HepG2 (cell line): ENCODE data around the gene ZNF730. TPM values are rescaled to one million over a fixed set of nuclear protein-coding genes. Genes with fewer than 3 reads are reported as not detected.

Experiments used
- ATAC-seq: fragments of 200-7000 bp; cut with Tn5 transposase; 3 replicates; pipeline ENCODE4 v1.9.1; 2020; ENCODE audit warnings: mild to moderate bottlenecking, moderate library complexity
- BruUV-seq: library from RNA; stranded (reverse); fragments of 400-500 nt; replicated peaks from 2 replicates; lab custom pipeline; 2021; lab: Mats Ljungman, UMichigan
- CTCF ChIA-PET: fragments of 300-600 bp; formaldehyde crosslinking; extraction: SDS; loops from one replicate; lab custom pipeline; 2021; ENCODE audit warnings: low total read pairs, inconsistent platforms, low intra/inter-chr PET ratio; lab: Yijun Ruan, JAX
- POLR2A ChIA-PET: fragments of 350-600 bp; sonication (Branson Sonifier 250); formaldehyde crosslinking; loops from one replicate; lab custom pipeline; 2020; ENCODE audit warnings: antibody characterized with exemption, inconsistent platforms; lab: Yijun Ruan, JAX
- DNase-seq: peaks from one replicate; pipeline ENCODE4 v3.0.0-alpha.2; 2015; ENCODE audit warnings: low spot score
- FAIRE-seq: peaks from 3 replicates; lab custom pipeline; 2011; peaks lifted over from hg19 to GRCh38; lab: Jason Lieb, UNC
- H2AFZ ChIP-seq: one replicate; pipeline ENCODE4 v1.6.1; 2011; ENCODE audit warnings: low read length, inconsistent platforms
- H3K27ac ChIP-seq: fragments of 300-600 bp; 3 replicates; pipeline ENCODE4 v1.8.0; 2011; ENCODE audit warnings: mixed run types, mild to moderate bottlenecking, mixed read lengths, low read length, inconsistent platforms; ENCODE audit not compliant: insufficient read depth; ENCODE audit errors: extremely low read length
- H3K27me3 ChIP-seq, 2 experiments: fragments of 200-600 bp in 1 of 2; 2 replicates in 1 of 2; 3 replicates in 1 of 2; pipeline versions ENCODE4 v1.6.0 to v1.8.0; 2011; ENCODE audit warnings: low read length in 2 of 2, mild to moderate bottlenecking in 2 of 2, moderate library complexity in 2 of 2, inconsistent platforms in 1 of 2; ENCODE audit not compliant: insufficient read depth in 2 of 2, control insufficient read depth in 1 of 2
- H3K36me3 ChIP-seq, 2 experiments: fragments of 200-600 bp in 1 of 2; replicated peaks in 1 of 2; 2 replicates in 1 of 2; 3 replicates in 1 of 2; pipeline versions ENCODE4 v1.5.1 to v1.8.0; 2011; ENCODE audit warnings: low read length in 2 of 2, inconsistent platforms in 1 of 2; ENCODE audit not compliant: insufficient read depth in 2 of 2, control insufficient read depth in 1 of 2
- H3K4me1 ChIP-seq: 2 replicates; pipeline ENCODE4 v1.5.1; 2012; ENCODE audit warnings: low read length, inconsistent platforms; ENCODE audit not compliant: insufficient read depth
- H3K4me2 ChIP-seq: 2 replicates; pipeline ENCODE4 v1.6.0; 2011; ENCODE audit warnings: low read depth, low read length, inconsistent platforms
- H3K4me3 ChIP-seq, 3 experiments: fragments of 200-600 bp in 1 of 3; sonication (generic), shearing (Covaris generic) in 1 of 3; replicated peaks in 1 of 3; 2 replicates each; pipeline ENCODE4 v1.5.1; 2011 to 2016; ENCODE audit warnings: low read length in 3 of 3, inconsistent platforms in 2 of 3, low read depth in 2 of 3, mild to moderate bottlenecking in 2 of 3, control low read depth in 1 of 3, mixed read lengths in 1 of 3; ENCODE audit not compliant: insufficient read depth in 1 of 3
- H3K79me2 ChIP-seq: one replicate; pipeline ENCODE4 v1.6.1; 2011; ENCODE audit warnings: low read length, inconsistent platforms; ENCODE audit not compliant: insufficient read depth
- H3K9ac ChIP-seq: 2 replicates; pipeline ENCODE4 v1.6.0; 2011; ENCODE audit warnings: mild to moderate bottlenecking, low read depth, low read length, inconsistent platforms; ENCODE audit not compliant: insufficient read depth
- H3K9me3 ChIP-seq: 2 replicates; pipeline ENCODE4 v1.5.1; 2012; ENCODE audit warnings: mild to moderate bottlenecking, low read length
- H4K20me1 ChIP-seq: 2 replicates; pipeline ENCODE4 v1.6.0; 2011; ENCODE audit warnings: inconsistent platforms, mild to moderate bottlenecking, low read length, moderate library complexity; ENCODE audit not compliant: insufficient read depth
- FOXA1 ChIP-seq, 2 experiments: fragments of 450-650 bp in 1 of 2; sonication (generic) in 1 of 2; formaldehyde crosslinking in 1 of 2; IDR thresholded peaks; 2 replicates each; pipeline versions ENCODE4 v1.4.0 to v1.6.1; 2016 to 2020; ENCODE audit warnings: missing genetic modification reagents in 1 of 2
- ZFP82 ChIP-seq: sonication (generic); formaldehyde crosslinking; IDR thresholded peaks from 2 replicates; pipeline ENCODE4 v1.5.1; 2020; ENCODE audit warnings: mild to moderate bottlenecking, missing genetic modification reagents, borderline replicate concordance
- WGBS: methylation state at CpG from one replicate; pipeline ENCODE4 v1.1.6; 2017; ENCODE audit warnings: low lambda C conversion rate; 5-methylcytosine and 5-hydroxymethylcytosine counted together
- in situ Hi-C: cut with HindIII; loops from 2 replicates; pipeline ENCODE4 v1.10.0; 2017; ENCODE audit warnings: low pct_unique_long_range_greater_than_20kb; ENCODE audit not compliant: extremely low pct_ligation_motif_present
- intact Hi-C: fragments of 100-400 bp; cut with micrococcal nuclease; formaldehyde crosslinking; loops from one replicate; pipeline ENCODE4 v1.10.0; 2022; ENCODE audit not compliant: unreplicated experiment
- polyA plus RNA-seq, 8 experiments: library from polyadenylated mRNA; depleted of rRNA in 3 of 8; stranded (reverse) in 7 of 8; unstranded in 1 of 8; fragments of >200 nt; fragmentation: Illumina TruSeq in 4 of 8; extraction: Trizol in 4 of 8; gene quantifications; 2 replicates each; pipeline versions ENCODE4 v1.2.1 to v1.2.3, GENCODE V29; 2011 to 2016; ENCODE audit warnings: low read depth in 4 of 8, missing spikeins in 1 of 8, mixed read lengths in 1 of 8; ENCODE audit not compliant: insufficient read depth in 1 of 8
- total RNA-seq, 5 experiments: library from RNA; depleted of rRNA; stranded (reverse); fragments of >200 nt; fragmentation: Illumina TruSeq; extraction: Trizol; gene quantifications; 2 replicates each; pipeline ENCODE4 v1.2.3, GENCODE V29; 2016; ENCODE audit warnings: low read depth in 1 of 5
- TF ChIP-seq, protein P1 (sequence below): sonication (generic); formaldehyde crosslinking; IDR thresholded peaks from 2 replicates; pipeline ENCODE4 v1.4.0; 2020; ENCODE audit warnings: mild to moderate bottlenecking, missing genetic modification reagents, borderline replicate concordance
- TF ChIP-seq, protein P2 (sequence below): sonication (generic); formaldehyde crosslinking; IDR thresholded peaks from 2 replicates; pipeline ENCODE4 v1.4.0; 2020; ENCODE audit warnings: missing genetic modification reagents

Gene ZNF730
- total and polyA plus RNA-seq, 2 of the 13 experiments (the other 11 are each of a cell fraction or from before 2014, with no cell fraction given): 0.07 TPM; not detected in 1

DNA sequence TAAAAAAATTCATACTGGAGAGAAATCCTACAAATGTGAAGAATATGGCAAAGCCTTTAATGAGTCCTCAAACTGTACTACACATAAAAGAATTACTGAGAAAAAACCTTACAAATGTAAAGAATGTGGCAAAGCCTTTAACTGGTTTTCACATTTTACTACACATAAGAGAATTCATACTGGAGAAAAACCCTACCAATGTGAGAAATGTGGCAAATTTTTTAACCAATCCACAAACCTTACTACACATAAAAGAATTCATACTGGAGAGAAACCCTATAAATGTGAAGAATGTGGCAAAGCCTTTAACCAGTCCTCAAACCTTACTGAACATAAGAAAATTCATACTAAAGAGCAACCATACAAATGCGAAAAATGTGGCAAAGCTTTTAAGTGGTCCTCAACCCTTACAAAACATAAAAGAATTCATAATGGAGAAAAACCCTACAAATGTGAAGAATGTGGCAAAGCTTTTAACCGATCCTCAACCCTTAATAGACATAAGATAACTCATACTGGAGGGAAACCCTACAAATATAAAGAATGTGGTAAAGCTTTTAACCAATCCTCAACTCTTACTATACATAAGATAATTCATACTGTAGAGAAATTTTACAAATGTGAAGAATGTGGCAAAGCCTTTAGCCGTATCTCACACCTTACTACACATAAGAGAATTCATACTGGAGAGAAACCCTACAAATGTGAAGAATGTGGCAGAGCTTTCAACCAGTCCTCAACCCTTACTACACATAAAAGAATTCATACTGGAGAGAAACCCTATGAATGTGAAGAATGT is 29.0 kb downstream of the ZNF730 start:
- no peak for DNase-seq

More for the DNA sequence above, 29.0 kb downstream of the ZNF730 start:
- TF ChIP-seq ZFP82 (CRISPR knock-in tag) (no peak), FOXA1 (IDR thresholded peaks at IDR 0.05) (no peak), FOXA1 (CRISPR knock-in tag; IDR thresholded peaks at IDR 0.05) (no peak)
- TF ChIP-seq, protein P1, sequence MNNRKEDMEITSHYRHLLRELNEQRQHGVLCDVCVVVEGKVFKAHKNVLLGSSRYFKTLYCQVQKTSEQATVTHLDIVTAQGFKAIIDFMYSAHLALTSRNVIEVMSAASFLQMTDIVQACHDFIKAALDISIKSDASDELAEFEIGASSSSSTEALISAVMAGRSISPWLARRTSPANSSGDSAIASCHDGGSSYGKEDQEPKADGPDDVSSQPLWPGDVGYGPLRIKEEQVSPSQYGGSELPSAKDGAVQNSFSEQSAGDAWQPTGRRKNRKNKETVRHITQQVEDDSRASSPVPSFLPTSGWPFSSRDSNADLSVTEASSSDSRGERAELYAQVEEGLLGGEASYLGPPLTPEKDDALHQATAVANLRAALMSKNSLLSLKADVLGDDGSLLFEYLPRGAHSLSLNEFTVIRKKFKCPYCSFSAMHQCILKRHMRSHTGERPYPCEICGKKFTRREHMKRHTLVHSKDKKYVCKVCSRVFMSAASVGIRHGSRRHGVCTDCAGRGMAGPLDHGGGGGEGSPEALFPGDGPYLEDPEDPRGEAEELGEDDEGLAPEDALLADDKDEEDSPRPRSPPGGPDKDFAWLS: no peak
- TF ChIP-seq, protein P2, sequence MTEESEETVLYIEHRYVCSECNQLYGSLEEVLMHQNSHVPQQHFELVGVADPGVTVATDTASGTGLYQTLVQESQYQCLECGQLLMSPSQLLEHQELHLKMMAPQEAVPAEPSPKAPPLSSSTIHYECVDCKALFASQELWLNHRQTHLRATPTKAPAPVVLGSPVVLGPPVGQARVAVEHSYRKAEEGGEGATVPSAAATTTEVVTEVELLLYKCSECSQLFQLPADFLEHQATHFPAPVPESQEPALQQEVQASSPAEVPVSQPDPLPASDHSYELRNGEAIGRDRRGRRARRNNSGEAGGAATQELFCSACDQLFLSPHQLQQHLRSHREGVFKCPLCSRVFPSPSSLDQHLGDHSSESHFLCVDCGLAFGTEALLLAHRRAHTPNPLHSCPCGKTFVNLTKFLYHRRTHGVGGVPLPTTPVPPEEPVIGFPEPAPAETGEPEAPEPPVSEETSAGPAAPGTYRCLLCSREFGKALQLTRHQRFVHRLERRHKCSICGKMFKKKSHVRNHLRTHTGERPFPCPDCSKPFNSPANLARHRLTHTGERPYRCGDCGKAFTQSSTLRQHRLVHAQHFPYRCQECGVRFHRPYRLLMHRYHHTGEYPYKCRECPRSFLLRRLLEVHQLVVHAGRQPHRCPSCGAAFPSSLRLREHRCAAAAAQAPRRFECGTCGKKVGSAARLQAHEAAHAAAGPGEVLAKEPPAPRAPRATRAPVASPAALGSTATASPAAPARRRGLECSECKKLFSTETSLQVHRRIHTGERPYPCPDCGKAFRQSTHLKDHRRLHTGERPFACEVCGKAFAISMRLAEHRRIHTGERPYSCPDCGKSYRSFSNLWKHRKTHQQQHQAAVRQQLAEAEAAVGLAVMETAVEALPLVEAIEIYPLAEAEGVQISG (CRISPR knock-in tag): no peak
- FAIRE-seq (no peak), ATAC-seq (no peak)
- no TSS peak for BruUV-seq
- H3K4me1 ChIP-seq: no peaks in the 10 kb centered on the region
- ChIA-PET CTCF (no interaction called here), POLR2A (no interaction called here)
- H2AFZ ChIP-seq: no peak overlapping the region
- H3K9ac ChIP-seq: no peak overlapping the region
- no peak overlapping the region for H3K4me3 ChIP-seq
- H3K36me3 ChIP-seq: no peaks in the 10 kb centered on the region
- no peak overlapping the region for H3K27ac ChIP-seq
- H3K27me3 ChIP-seq: no peaks in the 10 kb centered on the region; a peak in 1 of 5 replicates
- in situ Hi-C loops: no loop called here
- H3K79me2 ChIP-seq: no peaks in the 10 kb centered on the region
- intact Hi-C loops: no loop called here
- peaks cover 73% of the 10 kb centered on the region for H3K9me3 ChIP-seq
- H4K20me1 ChIP-seq: no peaks in the 10 kb centered on the region
- no peak overlapping the region for H3K4me2 ChIP-seq
- 1% methylated on average over 3 of the region's 3 CpGs for WGBS
